HG03439 (cell line): ENCODE data around the gene ATP13A4.

ENCODE experiments used
- ATAC-seq: cut with Tn5 transposase; IDR thresholded peaks from one replicate; pipeline ENCODE4 v1.9.1; 2021; ENCODE audit warnings: mild to moderate bottlenecking, moderate library complexity; ENCODE audit not compliant: unreplicated experiment

The ATP13A4 gene

GRCh38 chr3:193554811-193555210, at the start of gene ATP13A4:
Gene ATP13A4 (minus strand): TSS chr3:193554895. CDS start chr3:193554799, 96 bp downstream.
- ATAC-seq = no peak

DNA sequence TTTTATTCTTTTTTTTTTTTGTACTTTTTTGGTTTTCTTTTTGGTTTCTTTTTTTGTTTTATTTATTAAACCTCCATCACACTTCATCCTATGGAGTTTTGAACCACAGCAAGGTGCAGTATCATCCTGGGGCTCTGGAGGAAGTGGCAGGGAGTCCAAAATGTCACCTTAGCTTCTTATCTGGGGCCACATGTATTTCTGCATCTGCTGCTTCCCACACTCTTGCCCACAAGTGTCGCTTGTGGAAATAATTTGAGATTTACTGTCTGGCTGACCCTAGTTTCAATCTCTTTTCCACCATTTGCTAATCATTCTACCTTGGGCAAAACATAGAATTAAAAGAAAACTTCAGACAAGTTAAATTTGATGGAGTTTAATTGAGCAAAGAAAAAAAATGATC, 44.7 kb upstream of the ATP13A4 start:
- no peak for ATAC-seq

GRCh38 chr3:193598202-193598601, 43.5 kb upstream of the ATP13A4 start:
- ATAC-seq = no peak

DNA sequence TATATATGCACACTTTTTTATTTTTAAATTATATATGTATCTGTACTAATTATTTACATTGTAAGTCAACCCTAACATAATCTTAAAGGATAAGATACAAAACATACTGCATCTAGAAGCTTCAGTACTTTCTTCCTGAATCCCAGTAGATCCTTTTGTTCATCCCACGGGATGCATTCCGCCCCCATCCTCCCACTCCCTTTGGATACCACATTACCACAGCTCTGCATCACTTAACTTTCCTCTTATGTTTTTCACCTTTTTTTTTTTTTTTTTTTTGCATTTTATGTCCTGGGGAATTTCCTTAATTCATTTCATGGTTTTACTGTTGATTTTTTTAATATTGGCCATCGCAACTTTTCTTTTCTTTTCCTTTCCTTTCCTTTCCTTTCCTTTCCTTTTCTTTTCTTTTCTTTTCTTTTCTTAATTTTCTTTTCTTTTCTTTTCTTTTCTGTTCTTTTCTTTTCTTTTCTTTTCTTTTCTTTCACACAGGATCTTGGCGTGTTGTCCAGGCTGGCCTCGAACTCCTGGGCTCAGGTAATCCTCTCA, 41.3 kb upstream of the ATP13A4 start:
- ATAC-seq = no peak

- ATAC-seq = no peak
Measured at GRCh38 chr3:193594946-193595689, 40.4 kb upstream of the ATP13A4 start.

GRCh38 chr3:193593668-193594030, 39.0 kb upstream of the ATP13A4 start:
- ATAC-seq = peak; percentile 13

DNA sequence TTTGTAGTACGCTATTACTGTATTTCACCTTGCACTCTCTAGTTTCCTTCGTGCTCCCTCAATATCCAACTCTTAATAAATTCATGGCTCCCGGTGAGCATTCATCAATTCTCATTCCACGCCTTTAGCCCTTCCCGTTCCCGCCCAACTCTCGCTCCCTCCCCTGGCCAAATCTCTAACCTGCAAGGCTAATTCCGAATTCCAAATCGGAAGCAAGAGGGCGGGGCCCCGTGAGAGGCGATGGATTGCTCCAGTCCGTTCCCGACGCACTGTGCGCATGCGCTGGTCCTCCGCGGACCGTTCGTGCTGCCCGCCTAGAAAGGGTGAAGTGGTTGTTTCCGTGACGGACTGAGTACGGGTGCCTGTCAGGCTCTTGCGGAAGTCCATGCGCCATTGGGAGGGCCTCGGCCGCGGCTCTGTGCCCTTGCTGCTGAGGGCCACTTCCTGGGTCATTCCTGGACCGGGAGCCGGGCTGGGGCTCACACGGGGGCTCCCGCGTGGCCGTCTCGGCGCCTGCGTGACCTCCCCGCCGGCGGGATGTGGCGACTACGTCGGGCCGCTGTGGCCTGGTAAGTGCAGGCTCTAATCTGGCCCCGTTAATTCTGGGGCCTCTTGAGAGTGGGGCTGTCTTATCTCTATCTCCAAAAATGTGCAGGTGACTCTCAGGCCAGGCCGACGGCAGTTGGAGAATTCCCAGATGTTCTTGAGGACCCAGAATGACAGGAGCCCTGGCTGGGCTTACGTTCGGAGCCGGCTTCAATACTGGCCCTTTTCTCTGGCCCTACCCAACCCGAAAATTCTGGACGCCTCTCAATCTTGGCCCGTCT, 38.4 kb upstream of the ATP13A4 start, which contains the start of gene OPA1:
OPA1 (plus strand) TSS at position 368 of the 827 bp plus-strand sequence; CDS start at position 538, 170 bp downstream.
- ATAC-seq = peak; percentile 97

DNA sequence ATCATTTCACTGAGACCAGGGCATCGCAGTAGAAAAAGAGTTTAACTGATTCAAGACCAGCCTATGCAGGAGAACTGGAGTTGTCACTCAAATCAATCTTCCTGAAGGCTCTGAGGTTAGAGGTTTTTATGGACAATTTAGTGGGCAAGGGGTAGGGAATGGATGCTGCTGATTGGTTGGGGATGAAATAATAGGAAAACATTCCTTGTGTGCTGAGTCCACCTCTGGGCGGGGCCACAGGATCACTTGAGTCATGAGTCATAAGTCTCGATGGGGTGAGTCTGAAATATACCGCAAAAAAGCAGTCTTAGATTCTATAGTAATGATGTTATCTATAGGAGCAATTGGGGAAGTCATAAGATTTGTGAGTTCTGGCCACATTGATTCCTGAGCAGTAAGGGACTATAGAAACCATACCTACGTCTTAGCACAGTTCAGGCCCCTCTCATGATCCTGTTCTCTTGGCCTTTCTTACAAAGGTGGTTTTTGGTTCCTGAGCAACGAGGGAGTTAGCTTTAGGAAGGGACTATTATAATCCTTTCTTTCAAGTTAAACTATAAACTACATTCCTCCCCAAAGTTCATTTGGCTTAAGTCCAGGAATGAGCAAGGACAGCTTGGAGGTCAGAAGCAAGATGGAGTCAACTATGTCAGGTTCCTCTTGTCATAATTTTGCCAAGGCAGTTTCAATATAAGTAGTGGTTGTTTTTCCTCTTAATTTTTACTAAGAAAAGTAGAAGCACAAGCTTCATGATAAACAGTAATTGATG, 35.6 kb upstream of the ATP13A4 start:
- ATAC-seq = no peak

- ATAC-seq = no peak
Measured at GRCh38 chr3:193589616-193590015, 34.9 kb upstream of the ATP13A4 start.

- no peak for ATAC-seq
Measured at GRCh38 chr3:193589129-193589528, 34.4 kb upstream of the ATP13A4 start.

DNA sequence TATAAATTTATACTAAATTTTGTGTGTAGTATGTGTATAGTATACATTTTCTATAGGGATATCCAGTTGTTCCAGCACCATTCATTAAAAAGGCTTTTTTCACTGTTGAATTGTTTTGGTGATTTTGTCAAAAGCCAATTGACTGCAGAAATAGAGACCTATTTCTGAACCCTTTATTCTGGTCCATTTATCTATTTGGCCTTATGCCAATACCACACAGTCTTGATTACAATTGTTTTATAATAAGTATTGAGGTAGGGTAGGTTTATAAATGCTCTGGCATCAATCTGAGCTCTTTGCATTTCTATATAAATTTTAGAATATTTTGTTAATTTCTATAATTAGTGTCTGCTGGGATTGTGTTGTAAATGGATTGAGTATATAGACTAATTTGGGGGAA, 31.8 kb upstream of the ATP13A4 start:
- no peak for ATAC-seq

DNA sequence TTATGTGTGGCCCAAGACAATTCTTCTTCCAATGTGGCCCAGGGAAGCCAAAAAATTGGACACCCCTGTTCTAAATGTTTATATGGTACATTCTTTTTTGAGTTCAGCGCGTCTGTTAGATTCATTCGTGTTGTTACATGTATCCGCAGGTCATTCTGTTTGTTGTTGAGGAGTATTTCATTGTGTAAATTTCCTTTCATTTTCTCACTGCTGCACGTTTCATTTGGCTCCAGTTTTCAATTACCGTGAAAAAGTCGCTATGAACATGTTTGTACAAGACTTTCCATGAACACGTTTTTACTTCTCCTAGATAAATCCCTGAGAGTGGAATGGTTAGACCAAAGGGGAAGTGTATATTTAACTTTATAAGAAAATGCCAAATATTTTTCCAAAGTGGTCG, 30.8 kb upstream of the ATP13A4 start:
- no peak for ATAC-seq

- ATAC-seq = no peak
Measured at GRCh38 chr3:193574488-193575070, 19.9 kb upstream of the ATP13A4 start.

DNA sequence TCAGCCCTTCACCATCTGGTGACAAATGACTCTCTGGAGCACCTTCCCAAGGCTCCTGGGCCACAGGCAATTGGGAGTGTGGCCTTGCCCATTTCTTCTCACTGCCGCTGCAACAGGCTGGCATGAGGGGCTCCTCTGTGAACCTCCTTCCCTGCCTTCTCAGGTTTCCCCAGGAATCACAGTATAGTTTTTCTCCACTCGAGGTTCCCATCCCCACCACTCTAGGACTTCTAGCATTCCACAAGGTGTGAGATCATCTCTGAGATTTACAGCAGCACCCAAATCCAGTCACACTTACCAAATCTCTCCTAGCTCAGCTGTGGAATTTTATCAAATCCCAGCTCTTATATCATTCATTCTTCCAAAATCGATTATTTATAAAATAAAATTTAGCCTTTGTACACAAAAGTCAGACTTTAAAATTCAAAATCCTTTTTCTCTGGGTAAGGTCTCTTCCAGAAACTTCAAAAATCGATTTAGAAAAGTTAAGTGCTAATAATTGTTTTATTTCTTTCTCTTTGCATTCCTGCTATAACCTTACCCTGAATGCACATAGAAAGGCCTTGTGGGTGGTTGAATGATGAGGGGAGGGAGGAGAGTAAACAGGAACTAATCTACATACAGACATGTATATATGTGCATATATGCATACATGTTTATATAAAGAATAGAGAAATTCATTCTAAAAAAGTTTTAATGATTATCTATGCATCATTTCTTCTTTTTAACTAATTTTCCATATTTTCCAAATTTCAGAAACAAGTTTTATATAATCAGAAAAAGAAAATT, 18.9 kb upstream of the ATP13A4 start:
- ATAC-seq = no peak

DNA sequence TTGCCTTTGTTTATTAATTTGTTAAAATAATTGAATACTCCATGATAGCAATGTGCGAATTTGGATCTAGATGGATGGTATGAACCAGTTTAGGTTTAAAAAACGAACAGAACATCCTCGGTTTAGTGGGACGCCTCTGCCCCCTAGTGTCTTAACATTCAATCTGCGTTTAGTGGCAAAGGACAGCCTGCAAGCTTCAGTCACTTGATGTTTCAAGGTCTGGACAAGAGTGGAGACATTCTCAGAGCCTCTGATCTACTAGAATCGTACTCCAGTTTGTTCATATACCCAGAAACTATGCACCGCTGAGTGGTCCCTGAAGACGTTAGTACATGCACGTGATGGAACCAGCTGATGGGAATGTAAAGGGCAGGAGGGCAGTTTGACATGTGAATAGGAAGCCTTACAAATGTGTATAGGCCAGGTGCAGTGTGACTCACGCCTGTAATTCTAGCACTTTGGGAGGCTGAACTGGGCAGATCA, 17.8 kb upstream of the ATP13A4 start:
- ATAC-seq = peak; percentile 82

GRCh38 chr3:193569119-193569518, 14.4 kb upstream of the ATP13A4 start:
- ATAC-seq = no peak

GRCh38 chr3:193564012-193564411, 9.3 kb upstream of the ATP13A4 start:
- no peak for ATAC-seq

GRCh38 chr3:193563426-193563825, 8.7 kb upstream of the ATP13A4 start:
- no peak for ATAC-seq

GRCh38 chr3:193560870-193561269, 6.2 kb upstream of the ATP13A4 start:
- ATAC-seq = no peak

- no peak for ATAC-seq
Measured at GRCh38 chr3:193560091-193560490, 5.4 kb upstream of the ATP13A4 start.
